ENCODE results near the gene CCDC51. TPM values are rescaled to one million over a fixed set of nuclear protein-coding genes. Genes with fewer than 3 reads are reported as not detected.

Gene CCDC51
- total and polyA plus RNA-seq, 5 donors from 2014 or later, result 4.6 to 13.7 (median 9.1) TPM

DNA sequence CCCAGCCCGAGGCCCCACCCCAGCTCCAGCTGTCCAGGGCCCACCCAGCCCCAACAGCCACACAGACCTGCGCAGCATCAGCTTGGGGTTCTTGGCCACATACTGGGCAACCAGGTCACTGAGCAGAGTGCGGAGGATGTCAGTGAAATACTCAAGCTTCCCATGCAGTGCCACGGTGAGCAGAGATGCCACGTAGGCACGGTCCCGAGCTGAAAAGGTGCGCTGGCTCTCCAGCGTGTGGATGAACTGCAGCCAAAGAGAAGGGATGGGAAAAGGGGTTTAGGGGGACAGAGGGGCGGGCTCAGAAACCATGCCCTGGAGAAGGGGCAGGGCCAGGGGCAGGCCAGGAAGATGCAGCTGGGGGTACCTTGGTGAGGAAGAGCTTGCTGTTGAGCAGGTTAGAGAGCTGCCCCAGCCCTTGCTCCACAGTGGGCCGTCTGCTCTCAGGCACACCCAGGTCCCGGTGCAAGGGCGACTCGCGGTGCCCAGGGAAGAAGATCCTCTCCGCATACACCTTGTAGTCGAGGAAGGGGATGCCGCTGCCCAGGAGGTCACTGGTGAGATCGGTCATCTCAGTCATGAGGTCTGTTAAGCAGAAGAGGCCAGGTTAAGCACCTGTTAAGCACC, 27.4 kb downstream of the CCDC51 start:
- Mint-ChIP-seq H3K9me3 (peaks cover 0 to 2% (median 0%) of the 10 kb centered on the region in 7 donors), H3K27me3 (no peaks in the 10 kb centered on the region), H3K4me3 (no peak overlapping the region), H3K4me1 (no peaks in the 10 kb centered on the region), H3K36me3 (no peaks in the 10 kb centered on the region), H3K27ac (no peak overlapping the region)
- Histone ChIP-seq H3K27me3 (ENCODE audit: control insufficient read depth, insufficient read depth, low read length) (no peaks in the 10 kb centered on the region), H3K4me1 (ENCODE audit: control insufficient read depth, insufficient read depth, low read length, poor library complexity, severe bottlenecking) (no peaks in the 10 kb centered on the region), H3K9me3 (ENCODE audit: control insufficient read depth in 2 of 2, low read length in 2 of 2) (no peaks in the 10 kb centered on the region), H3K27ac (ENCODE audit: insufficient read depth, low read length, poor library complexity, severe bottlenecking) (no peak overlapping the region), H3K36me3 (ENCODE audit: control insufficient read depth, insufficient read depth, low read length) (no peaks in the 10 kb centered on the region), H3K4me3 (ENCODE audit: low read depth, low read length) (no peak overlapping the region)
- no peak for DNase-seq
- no peak for ATAC-seq (ENCODE audit: low read depth in 2 of 2)

DNA sequence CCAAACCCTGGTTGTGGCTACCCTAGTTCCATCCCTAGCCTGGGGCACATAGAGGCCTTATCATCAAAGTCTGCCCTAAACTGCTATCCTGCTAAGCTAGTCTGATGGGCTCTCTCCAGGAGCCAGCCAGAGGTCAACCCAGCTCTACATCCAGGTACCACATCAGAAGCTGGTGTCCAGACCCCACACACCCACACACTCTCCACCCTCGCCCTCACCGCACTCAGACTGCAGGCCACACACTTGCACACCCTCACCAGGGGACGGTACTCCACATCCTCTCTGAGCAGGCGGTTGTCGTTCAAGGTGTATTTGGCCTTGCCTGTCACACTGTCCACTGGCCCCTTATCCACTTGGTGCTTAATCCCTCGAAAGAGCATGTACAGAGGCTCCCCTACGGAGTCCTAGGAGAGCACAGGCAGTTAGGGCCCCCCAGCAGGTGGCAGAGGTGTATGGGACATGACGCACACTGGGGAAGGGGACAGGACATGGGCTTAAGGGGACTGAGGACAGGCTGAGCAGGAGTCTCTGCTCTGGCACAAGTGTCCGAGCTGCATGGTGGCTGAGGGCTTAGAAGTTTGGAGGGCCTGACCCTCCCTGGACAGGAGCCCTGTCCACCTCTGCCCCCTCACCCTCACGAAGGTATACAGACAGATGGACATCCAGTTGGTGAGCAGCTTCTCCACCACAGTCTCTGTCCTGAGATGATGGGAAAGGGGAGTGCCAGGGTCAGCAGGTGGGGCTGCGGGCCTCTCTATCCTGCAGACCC, 28.1 kb downstream of the CCDC51 start:
- ATAC-seq (ENCODE audit: low read depth in 2 of 2) (no peak), DNase-seq (no peak)
- Mint-ChIP-seq H3K9me3 (peaks cover 0 to 2% (median 0%) of the 10 kb centered on the region in 7 donors), H3K4me1 (no peaks in the 10 kb centered on the region), H3K36me3 (no peaks in the 10 kb centered on the region), H3K27me3 (no peaks in the 10 kb centered on the region), H3K4me3 (no peak overlapping the region), H3K27ac (no peak overlapping the region)
- Histone ChIP-seq H3K27me3 (ENCODE audit: control insufficient read depth, insufficient read depth, low read length) (no peaks in the 10 kb centered on the region), H3K4me3 (ENCODE audit: low read depth, low read length) (no peak overlapping the region), H3K9me3 (ENCODE audit: control insufficient read depth in 2 of 2, low read length in 2 of 2) (no peaks in the 10 kb centered on the region), H3K4me1 (ENCODE audit: control insufficient read depth, insufficient read depth, low read length, poor library complexity, severe bottlenecking) (no peaks in the 10 kb centered on the region), H3K36me3 (ENCODE audit: control insufficient read depth, insufficient read depth, low read length) (no peaks in the 10 kb centered on the region), H3K27ac (ENCODE audit: insufficient read depth, low read length, poor library complexity, severe bottlenecking) (no peak overlapping the region)

DNA sequence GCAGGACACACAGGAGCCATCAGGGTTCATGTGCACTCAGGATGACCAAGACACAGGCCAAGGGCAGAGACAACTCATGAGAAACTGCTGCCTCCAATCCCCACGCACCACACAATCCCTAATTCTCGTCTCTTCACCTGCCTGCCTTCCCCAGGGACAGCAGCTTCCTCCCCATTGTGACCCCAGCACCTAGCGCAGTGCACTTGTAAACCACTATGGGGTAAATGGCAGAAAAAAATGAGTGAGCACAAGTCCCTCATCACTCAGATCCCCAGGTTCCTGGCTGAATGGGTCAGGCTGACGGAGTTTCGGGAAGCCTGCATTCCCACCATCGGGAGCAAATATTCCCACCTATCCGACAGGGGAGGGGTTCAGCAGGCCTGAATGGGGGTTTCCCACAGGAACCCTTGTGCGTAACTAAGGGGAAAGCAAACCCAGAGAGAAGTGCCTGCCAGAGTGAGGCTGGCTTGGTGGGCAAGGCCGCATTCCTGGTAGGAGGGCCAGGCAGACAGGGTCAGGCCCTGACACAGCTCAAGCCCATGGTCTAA, 28.8 kb downstream of the CCDC51 start:
- Histone ChIP-seq H3K27me3 (ENCODE audit: control insufficient read depth, insufficient read depth, low read length) (no peaks in the 10 kb centered on the region), H3K27ac (ENCODE audit: insufficient read depth, low read length, poor library complexity, severe bottlenecking) (no peak overlapping the region), H3K4me1 (ENCODE audit: control insufficient read depth, insufficient read depth, low read length, poor library complexity, severe bottlenecking) (no peaks in the 10 kb centered on the region), H3K36me3 (ENCODE audit: control insufficient read depth, insufficient read depth, low read length) (no peaks in the 10 kb centered on the region), H3K9me3 (ENCODE audit: control insufficient read depth in 2 of 2, low read length in 2 of 2) (no peaks in the 10 kb centered on the region), H3K4me3 (ENCODE audit: low read depth, low read length) (no peak overlapping the region)
- DNase-seq (no peak), ATAC-seq (ENCODE audit: low read depth in 2 of 2) (no peak)
- H3K9me3 Mint-ChIP-seq, result peaks cover 0 to 2% (median 0%) of the 10 kb centered on the region in 7 donors
- no peak overlapping the region for H3K4me3 Mint-ChIP-seq
- H3K4me1 Mint-ChIP-seq, result no peaks in the 10 kb centered on the region
- no peaks in the 10 kb centered on the region for H3K27me3 Mint-ChIP-seq
- no peaks in the 10 kb centered on the region for H3K36me3 Mint-ChIP-seq
- H3K27ac Mint-ChIP-seq, result no peak overlapping the region

DNA sequence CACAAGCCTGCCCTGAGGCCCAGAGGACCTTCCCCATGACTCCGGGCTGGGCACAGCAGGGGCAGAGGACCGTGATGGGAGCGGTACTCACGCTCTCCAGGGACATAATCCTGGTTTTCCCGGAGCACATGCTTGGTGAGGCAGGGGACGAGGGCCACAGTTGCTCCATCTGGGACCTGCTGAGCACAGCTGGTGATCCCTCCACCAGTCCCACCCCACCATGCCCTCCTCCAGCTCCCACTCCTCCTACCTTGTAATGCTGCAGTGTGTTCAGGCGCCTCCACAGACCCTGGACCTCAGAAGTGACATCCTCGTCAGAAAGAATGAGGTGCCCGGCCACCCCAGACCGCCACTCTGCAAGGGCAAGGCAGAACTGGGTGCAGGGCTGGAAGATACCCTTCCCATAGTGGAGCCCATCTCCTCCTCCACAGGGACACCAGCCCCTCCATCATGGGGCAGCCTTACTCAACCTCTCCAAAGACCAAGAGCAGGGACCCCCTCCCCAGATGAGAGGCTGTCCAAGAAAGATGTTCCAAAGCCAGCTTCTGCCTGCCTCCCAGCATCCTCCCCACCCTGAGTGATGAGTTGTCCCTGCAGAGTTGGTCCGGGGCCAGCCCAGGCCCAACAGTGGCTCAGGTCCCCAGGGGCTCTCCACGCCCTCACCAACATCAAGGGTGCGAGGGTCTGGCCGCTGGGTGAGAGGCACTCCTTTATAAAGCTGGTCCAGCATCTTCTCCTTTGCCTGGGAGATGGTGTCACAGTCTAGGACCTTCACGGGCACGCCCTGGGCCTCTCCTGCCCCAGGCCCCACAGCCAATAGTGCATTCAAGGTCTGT, 29.5 kb downstream of the CCDC51 start:
- H3K27ac ChIP-seq (ENCODE audit: insufficient read depth, low read length, poor library complexity, severe bottlenecking), result no peak overlapping the region
- H3K27me3 ChIP-seq (ENCODE audit: control insufficient read depth, insufficient read depth, low read length), result no peaks in the 10 kb centered on the region
- no peaks in the 10 kb centered on the region for H3K4me1 ChIP-seq (ENCODE audit: control insufficient read depth, insufficient read depth, low read length, poor library complexity, severe bottlenecking)
- Mint-ChIP-seq H3K27ac (no peak overlapping the region), H3K36me3 (no peaks in the 10 kb centered on the region), H3K9me3 (peaks cover 0 to 2% (median 0%) of the 10 kb centered on the region in 7 donors), H3K4me3 (no peak overlapping the region), H3K4me1 (no peaks in the 10 kb centered on the region), H3K27me3 (no peaks in the 10 kb centered on the region)
- ATAC-seq (ENCODE audit: low read depth in 2 of 2) (no peak), DNase-seq (no peak)
- no peaks in the 10 kb centered on the region for H3K36me3 ChIP-seq (ENCODE audit: control insufficient read depth, insufficient read depth, low read length)
- H3K9me3 ChIP-seq (ENCODE audit: control insufficient read depth in 2 of 2, low read length in 2 of 2), result no peaks in the 10 kb centered on the region
- no peak overlapping the region for H3K4me3 ChIP-seq (ENCODE audit: low read depth, low read length)

GRCh38 chr3:48409291-48410201, 30.4 kb downstream of the CCDC51 start:
- no peak overlapping the region for H3K4me3 Mint-ChIP-seq
- DNase-seq, result no peak
- no peaks in the 10 kb centered on the region for H3K9me3 Mint-ChIP-seq

DNA sequence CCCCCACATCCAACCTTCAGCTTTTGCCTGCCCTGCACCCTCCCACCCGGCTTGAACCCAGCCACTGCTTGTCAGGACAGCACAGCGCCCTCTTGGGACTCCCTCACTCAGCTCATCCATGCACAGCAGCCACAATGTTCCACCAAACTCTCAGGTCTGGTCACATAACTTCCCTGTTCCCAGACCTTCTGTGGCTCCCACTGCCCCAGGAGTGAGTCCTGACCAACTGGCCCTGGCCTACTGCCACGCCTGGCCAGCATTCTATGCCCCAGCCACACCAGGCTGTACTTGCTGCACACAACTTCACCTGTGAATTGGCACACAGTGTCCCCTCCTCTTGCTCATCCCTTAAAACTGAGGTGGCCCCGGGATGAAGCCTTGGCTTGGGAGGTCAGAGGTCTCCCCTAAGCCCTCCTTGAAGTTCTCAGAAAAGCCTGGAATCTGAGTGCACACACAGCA, 31.1 kb downstream of the CCDC51 start:
- H3K36me3 ChIP-seq (ENCODE audit: control insufficient read depth, insufficient read depth, low read length), result no peaks in the 10 kb centered on the region
- H3K27ac Mint-ChIP-seq, result peak overlapping the region in 2 of 3 donors; percentile 7 to 75
- no peaks in the 10 kb centered on the region for H3K36me3 Mint-ChIP-seq
- H3K4me3 ChIP-seq (ENCODE audit: low read depth, low read length), result no peak overlapping the region
- no peaks in the 10 kb centered on the region for H3K4me1 Mint-ChIP-seq
- H3K9me3 ChIP-seq (ENCODE audit: control insufficient read depth in 2 of 2, low read length in 2 of 2), result no peaks in the 10 kb centered on the region
- no peak overlapping the region for H3K27ac ChIP-seq (ENCODE audit: insufficient read depth, low read length, poor library complexity, severe bottlenecking)
- no peaks in the 10 kb centered on the region for H3K27me3 Mint-ChIP-seq
- H3K4me3 Mint-ChIP-seq, result no peak overlapping the region
- ATAC-seq (ENCODE audit: low read depth in 2 of 2) (no peak), DNase-seq (no peak)
- H3K4me1 ChIP-seq (ENCODE audit: control insufficient read depth, insufficient read depth, low read length, poor library complexity, severe bottlenecking), result no peaks in the 10 kb centered on the region
- no peaks in the 10 kb centered on the region for H3K9me3 Mint-ChIP-seq
- no peaks in the 10 kb centered on the region for H3K27me3 ChIP-seq (ENCODE audit: control insufficient read depth, insufficient read depth, low read length)

More at GRCh38 chr3:48409291-48410201, 30.4 kb downstream of the CCDC51 start:
- Mint-ChIP-seq H3K4me1 (no peaks in the 10 kb centered on the region), H3K36me3 (no peaks in the 10 kb centered on the region), H3K27me3 (no peaks in the 10 kb centered on the region), H3K27ac (peak overlapping the region in 1 of 3 donors; percentile 7)
- H3K4me3 ChIP-seq (ENCODE audit: low read depth, low read length), result no peak overlapping the region
- H3K4me1 ChIP-seq (ENCODE audit: control insufficient read depth, insufficient read depth, low read length, poor library complexity, severe bottlenecking), result no peaks in the 10 kb centered on the region
- H3K27me3 ChIP-seq (ENCODE audit: control insufficient read depth, insufficient read depth, low read length), result no peaks in the 10 kb centered on the region
- H3K9me3 ChIP-seq (ENCODE audit: control insufficient read depth in 2 of 2, low read length in 2 of 2), result no peaks in the 10 kb centered on the region
- H3K36me3 ChIP-seq (ENCODE audit: control insufficient read depth, insufficient read depth, low read length), result no peaks in the 10 kb centered on the region
- ATAC-seq (ENCODE audit: low read depth in 2 of 2), result no peak
- no peak overlapping the region for H3K27ac ChIP-seq (ENCODE audit: insufficient read depth, low read length, poor library complexity, severe bottlenecking)

All from CD4-positive, CD25-positive, alpha-beta regulatory T cell (primary cell).